ENCODE measurements around the gene HNRNPU. TPM values are rescaled to one million over a fixed set of nuclear protein-coding genes. Genes with fewer than 3 reads are reported as not detected.

Gene HNRNPU
- total RNA-seq, 3 donors from 2014 or later = 381 to 500 (median 416) TPM

GRCh38 chr1:244840219-244840794 is 24.0 kb downstream of the HNRNPU start:
- no peak for TF ChIP-seq CTCF (IDR thresholded peaks at IDR 0.05)
- TF ChIP-seq POLR2A (IDR thresholded peaks at IDR 0.05) = no peak
- no peak for TF ChIP-seq POLR2AphosphoS5 (IDR thresholded peaks at IDR 0.05)

GRCh38 chr1:244839656-244840055 is 24.7 kb downstream of the HNRNPU start:
- no peak for TF ChIP-seq CTCF (IDR thresholded peaks at IDR 0.05)
- no peak for TF ChIP-seq POLR2AphosphoS5 (IDR thresholded peaks at IDR 0.05)
- no peak for TF ChIP-seq POLR2A (IDR thresholded peaks at IDR 0.05)
- Histone ChIP-seq H3K9me3 (no peaks in the 10 kb centered on the region), H3K4me3 (no peak overlapping the region), H3K4me1 (peaks cover 0 to 15% of the 10 kb centered on the region in 2 donors), H3K27me3 (no peaks in the 10 kb centered on the region), H3K27ac (no peak overlapping the region), H3K36me3 (no peaks in the 10 kb centered on the region)
- no peak for DNase-seq (ENCODE audit: low spot score in 2 of 2)
- intact Hi-C loops (cut with DNase I; ENCODE audit: low total_unique reads) = no loop called here

More at GRCh38 chr1:244840219-244840794, 24.0 kb downstream of the HNRNPU start:
- no peak for DNase-seq (ENCODE audit: low spot score in 2 of 2)
- Histone ChIP-seq H3K9me3 (no peaks in the 10 kb centered on the region), H3K4me3 (no peak overlapping the region), H3K27me3 (no peaks in the 10 kb centered on the region), H3K36me3 (no peaks in the 10 kb centered on the region), H3K4me1 (peaks cover 0 to 15% of the 10 kb centered on the region in 2 donors), H3K27ac (peak overlapping the region; percentile 9 to 50)
- intact Hi-C loops (cut with DNase I; ENCODE audit: low total_unique reads) = no loop called here

GRCh38 chr1:244837597-244838258 is 26.6 kb downstream of the HNRNPU start:
- TF ChIP-seq CTCF (IDR thresholded peaks at IDR 0.05) = no peak
- no peak for TF ChIP-seq POLR2AphosphoS5 (IDR thresholded peaks at IDR 0.05)
- no peak for TF ChIP-seq POLR2A (IDR thresholded peaks at IDR 0.05)
- Histone ChIP-seq H3K9me3 (no peaks in the 10 kb centered on the region), H3K27ac (peak overlapping the region; percentile 15 to 100), H3K4me1 (peaks cover 0 to 15% of the 10 kb centered on the region in 2 donors), H3K36me3 (no peaks in the 10 kb centered on the region), H3K27me3 (no peaks in the 10 kb centered on the region), H3K4me3 (no peak overlapping the region)
- DNase-seq (ENCODE audit: low spot score in 2 of 2) = no peak
- intact Hi-C loops (cut with DNase I; ENCODE audit: low total_unique reads) = no loop called here

DNA sequence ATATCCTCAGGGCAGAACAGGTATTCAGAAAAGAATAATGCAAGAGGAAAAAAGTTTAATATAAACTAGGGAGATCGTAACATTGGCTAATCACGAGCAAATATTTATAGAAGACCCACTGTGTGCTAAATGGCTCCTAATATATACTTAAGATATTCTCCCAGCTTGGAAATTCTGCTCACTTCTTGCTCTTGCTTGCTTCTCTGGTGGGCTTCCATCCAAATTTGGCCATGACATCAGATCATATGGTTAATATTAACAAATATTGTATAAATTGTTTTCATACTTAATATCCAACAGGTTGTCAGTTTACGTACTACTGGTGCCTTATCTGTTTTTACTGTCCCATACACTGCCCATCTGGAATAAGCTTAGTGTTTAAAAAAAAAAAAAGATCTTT is 27.8 kb downstream of the HNRNPU start:
- no peak for DNase-seq (ENCODE audit: low spot score in 2 of 2)
- Histone ChIP-seq H3K4me1 (peaks cover 0 to 15% of the 10 kb centered on the region in 2 donors), H3K4me3 (peak overlapping the region; percentile 79 to 87 (median 82)), H3K27ac (peak overlapping the region; percentile 99 to 100), H3K36me3 (no peaks in the 10 kb centered on the region), H3K9me3 (no peaks in the 10 kb centered on the region), H3K27me3 (no peaks in the 10 kb centered on the region)
- intact Hi-C loops (cut with DNase I; ENCODE audit: low total_unique reads) = no loop called here
- TF ChIP-seq CTCF (IDR thresholded peaks at IDR 0.05) (no peak), POLR2AphosphoS5 (IDR thresholded peaks at IDR 0.05) (no peak)

- no peak for DNase-seq (ENCODE audit: low spot score in 2 of 2)
- peak overlapping the region; percentile 99 to 100 for H3K27ac ChIP-seq
Measured at GRCh38 chr1:244836135-244836521, 28.2 kb downstream of the HNRNPU start.

More at GRCh38 chr1:244836135-244836521, 28.2 kb downstream of the HNRNPU start:
- TF ChIP-seq POLR2AphosphoS5 (IDR thresholded peaks at IDR 0.05) (peak in 1 of 3 donors; percentile 11), CTCF (IDR thresholded peaks at IDR 0.05) (no peak), POLR2A (IDR thresholded peaks at IDR 0.05) (no peak)
- H3K9me3 ChIP-seq = no peaks in the 10 kb centered on the region
- no peaks in the 10 kb centered on the region for H3K36me3 ChIP-seq
- H3K4me3 ChIP-seq = peak overlapping the region; percentile 79 to 87 (median 82)
- H3K4me1 ChIP-seq = peaks cover 0 to 15% of the 10 kb centered on the region in 2 donors
- intact Hi-C loops (cut with DNase I; ENCODE audit: low total_unique reads) = no loop called here
- no peaks in the 10 kb centered on the region for H3K27me3 ChIP-seq

Measured in breast epithelium (tissue), 4 donors.